Endodermal cell (in vitro differentiated cells): ENCODE data around the gene CCDC78. TPM values are rescaled to one million over a fixed set of nuclear protein-coding genes. Genes with fewer than 3 reads are reported as not detected.

Experiments
- DNase-seq: peaks from one replicate; pipeline ENCODE4 v3.0.0-alpha.2; 2017
- H3K27ac ChIP-seq: 2 replicates; pipeline ENCODE4 v1.5.1; 2013; ENCODE audit warnings: mild to moderate bottlenecking, low read depth, low read length, moderate library complexity
- H3K27me3 ChIP-seq: 2 replicates; pipeline ENCODE4 v1.6.1; 2013; ENCODE audit warnings: mild to moderate bottlenecking, low read length, moderate library complexity; ENCODE audit not compliant: insufficient read depth, control insufficient read depth, poor library complexity, severe bottlenecking
- H3K36me3 ChIP-seq: 2 replicates; pipeline ENCODE4 v1.7.0; 2013; ENCODE audit warnings: mild to moderate bottlenecking, low read length, moderate library complexity; ENCODE audit not compliant: control insufficient read depth, insufficient read depth
- H3K4me1 ChIP-seq: one replicate; pipeline ENCODE4 v1.7.0; 2013; ENCODE audit warnings: low read length; ENCODE audit not compliant: control insufficient read depth, insufficient read depth
- H3K4me3 ChIP-seq: 2 replicates; pipeline ENCODE4 v1.5.1; 2013; ENCODE audit warnings: mild to moderate bottlenecking, low read length, moderate library complexity
- H3K9ac ChIP-seq: 2 replicates; pipeline ENCODE4 v1.6.1; 2013; ENCODE audit warnings: mild to moderate bottlenecking, low read length, moderate library complexity; ENCODE audit not compliant: poor library complexity, severe bottlenecking; ENCODE audit errors: extremely low read depth
- H3K9me3 ChIP-seq: 2 replicates; pipeline ENCODE4 v1.6.1; 2013; ENCODE audit warnings: mild to moderate bottlenecking, low read length, moderate library complexity; ENCODE audit not compliant: control insufficient read depth
- H3K27ac Mint-ChIP-seq: 2 replicates; pipeline ENCODE4 v1.8.0; 2020; ENCODE audit warnings: mixed read lengths
- H3K27me3 Mint-ChIP-seq: 2 replicates; pipeline ENCODE4 v1.8.0; 2021; ENCODE audit warnings: mild to moderate bottlenecking, mixed read lengths; ENCODE audit not compliant: insufficient read depth
- H3K36me3 Mint-ChIP-seq: 2 replicates; pipeline ENCODE4 v1.8.0; 2020; ENCODE audit warnings: low read depth, mixed read lengths
- H3K4me1 Mint-ChIP-seq: 2 replicates; pipeline ENCODE4 v1.8.0; 2020; ENCODE audit warnings: mixed read lengths
- H3K4me3 Mint-ChIP-seq: 2 replicates; pipeline ENCODE4 v1.8.0; 2020; ENCODE audit warnings: mild to moderate bottlenecking, moderate library complexity, mixed read lengths
- H3K9me3 Mint-ChIP-seq: 2 replicates; pipeline ENCODE4 v1.8.0; 2020; ENCODE audit warnings: mild to moderate bottlenecking, mixed read lengths
- CTCF ChIP-seq: fragments of 200-600 bp; sonication (generic); conservative IDR thresholded peaks from 2 replicates; pipeline ENCODE4 v1.5.0; 2021; ENCODE audit warnings: antibody characterized with exemption, mild to moderate bottlenecking
- WGBS, 2 experiments: methylation state at CpG; one replicate each; pipeline versions ENCODE4 v1.1.5 to v1.1.7; 2013; ENCODE audit warnings: missing lambda C conversion rate in 2 of 2, mixed read lengths in 1 of 2; ENCODE audit not compliant: insufficient coverage in 1 of 2, insufficient read length in 1 of 2; 5-methylcytosine and 5-hydroxymethylcytosine counted together
- total RNA-seq, 2 donors: library from RNA; stranded (reverse); fragmentation: NEBNext Ultra II Directional in 1 of 2; extraction: Animal tissue kit (Norgen Biotek cat#: 25700) in 1 of 2; gene quantifications; 2 replicates in 1 of 2; 3 replicates in 1 of 2; pipeline ENCODE4 v1.2.1, GENCODE V29; 2021

Gene CCDC78
- total RNA-seq, 2 donors from 2014 or later, result 6.5 to 8.1 TPM

GRCh38 chr16:747978-748746 lies 21.9 kb upstream of the CCDC78 start:
- no peak overlapping the region for H3K27ac Mint-ChIP-seq
- H3K4me3 Mint-ChIP-seq, result no peak overlapping the region
- Histone ChIP-seq H3K9me3 (no peaks in the 10 kb centered on the region), H3K4me1 (no peaks in the 10 kb centered on the region), H3K4me3 (no peak overlapping the region), H3K27ac (no peak overlapping the region), H3K36me3 (no peaks in the 10 kb centered on the region), H3K27me3 (no peaks in the 10 kb centered on the region), H3K9ac (no peak overlapping the region)
- DNase-seq, result no peak
- WGBS, 2 experiments, result 91 to 92% methylated on average over 27 to 39 of the region's 39 CpGs
- peaks cover 13% of the 10 kb centered on the region for H3K4me1 Mint-ChIP-seq
- peaks cover 11% of the 10 kb centered on the region for H3K27me3 Mint-ChIP-seq
- no peaks in the 10 kb centered on the region for H3K36me3 Mint-ChIP-seq
- no peaks in the 10 kb centered on the region for H3K9me3 Mint-ChIP-seq
- no peak for TF ChIP-seq CTCF

- no peak overlapping the region for H3K27ac ChIP-seq
- no peaks in the 10 kb centered on the region for H3K27me3 ChIP-seq
- no peak overlapping the region for H3K4me3 ChIP-seq
- H3K9me3 ChIP-seq, result no peaks in the 10 kb centered on the region
- no peaks in the 10 kb centered on the region for H3K9me3 Mint-ChIP-seq
- no peak overlapping the region for H3K4me3 Mint-ChIP-seq
- no peaks in the 10 kb centered on the region for H3K36me3 ChIP-seq
- 92% methylated on average over 13 of the region's 13 CpGs; no CpG with 5 or more reads in 1 of the 2 experiments for WGBS, 2 experiments
- no peaks in the 10 kb centered on the region for H3K36me3 Mint-ChIP-seq
- H3K27ac Mint-ChIP-seq, result no peak overlapping the region
- no peak overlapping the region for H3K9ac ChIP-seq
- no peak for DNase-seq
- H3K4me1 ChIP-seq, result no peaks in the 10 kb centered on the region
- TF ChIP-seq CTCF, result no peak
- peaks cover 5% of the 10 kb centered on the region for H3K4me1 Mint-ChIP-seq
- peaks cover 3% of the 10 kb centered on the region for H3K27me3 Mint-ChIP-seq
These were observed 20.4 kb upstream of the CCDC78 start for GRCh38 chr16:746637-747036.

- H3K36me3 ChIP-seq, result no peaks in the 10 kb centered on the region
- H3K27ac ChIP-seq, result no peak overlapping the region
- H3K9me3 Mint-ChIP-seq, result no peaks in the 10 kb centered on the region
- H3K4me1 ChIP-seq, result no peaks in the 10 kb centered on the region
- no peaks in the 10 kb centered on the region for H3K4me1 Mint-ChIP-seq
- no peak overlapping the region for H3K4me3 ChIP-seq
- H3K4me3 Mint-ChIP-seq, result no peak overlapping the region
- H3K27me3 Mint-ChIP-seq, result no peaks in the 10 kb centered on the region
- H3K27me3 ChIP-seq, result no peaks in the 10 kb centered on the region
- no peak overlapping the region for H3K9ac ChIP-seq
- H3K36me3 Mint-ChIP-seq, result no peaks in the 10 kb centered on the region
- peak; percentile 92 for DNase-seq
- 8 to 14% methylated on average over 4 to 14 of the region's 14 CpGs for WGBS, 2 experiments
- no peak overlapping the region for H3K27ac Mint-ChIP-seq
- H3K9me3 ChIP-seq, result no peaks in the 10 kb centered on the region
- TF ChIP-seq CTCF, result peak; percentile 89
These were observed 19.5 kb upstream of the CCDC78 start for GRCh38 chr16:745739-746138.
